HEK293T (cell line): Measurements from ENCODE around the gene AKR7A3.

Experiments
- ARNT ChIP-seq: fragments of 450-650 bp; IDR thresholded peaks from 2 replicates; pipeline ENCODE4 v1.6.1; 2017; ENCODE audit warnings: mild to moderate bottlenecking
- BHLHE40 ChIP-seq: fragments of 450-650 bp; IDR thresholded peaks from 2 replicates; pipeline ENCODE4 v1.6.1; 2016; ENCODE audit warnings: mild to moderate bottlenecking, moderate library complexity, borderline replicate concordance
- CTBP1 ChIP-seq: fragments of 450-650 bp; IDR thresholded peaks from 2 replicates; pipeline ENCODE4 v1.6.1; 2016; ENCODE audit warnings: borderline replicate concordance
- FOXA1 ChIP-seq: fragments of 450-650 bp; IDR thresholded peaks from 2 replicates; pipeline ENCODE4 v1.6.1; 2016; ENCODE audit warnings: mild to moderate bottlenecking
- FOXM1 ChIP-seq: fragments of 450-650 bp; IDR thresholded peaks from 2 replicates; pipeline ENCODE4 v1.6.1; 2017; ENCODE audit warnings: mild to moderate bottlenecking, borderline replicate concordance
- HDGF ChIP-seq: fragments of 450-650 bp; IDR thresholded peaks from 2 replicates; pipeline ENCODE4 v1.6.1; 2017; ENCODE audit warnings: antibody characterized with exemption, borderline replicate concordance
- L3MBTL2 ChIP-seq: fragments of 450-650 bp; conservative IDR thresholded peaks from 2 replicates; pipeline ENCODE4 v1.6.1; 2016; ENCODE audit warnings: mild to moderate bottlenecking
- NFRKB ChIP-seq: fragments of 450-650 bp; IDR thresholded peaks from 2 replicates; pipeline ENCODE4 v1.6.1; 2016; ENCODE audit warnings: mild to moderate bottlenecking, moderate library complexity
- PKNOX1 ChIP-seq: fragments of 450-650 bp; IDR thresholded peaks from 2 replicates; pipeline ENCODE4 v1.6.1; 2016
- SP1 ChIP-seq: fragments of 450-650 bp; IDR thresholded peaks from 2 replicates; pipeline ENCODE4 v1.6.1; 2017
- SUZ12 ChIP-seq: fragments of 450-650 bp; IDR thresholded peaks from 2 replicates; pipeline ENCODE4 v1.6.1; 2016; ENCODE audit warnings: mild to moderate bottlenecking
- TARDBP ChIP-seq: fragments of 450-650 bp; IDR thresholded peaks from 2 replicates; pipeline ENCODE4 v1.6.1; 2016
- ZNF384 ChIP-seq: fragments of 450-650 bp; IDR thresholded peaks from 2 replicates; pipeline ENCODE4 v1.6.1; 2016

GRCh38 chr1:19325958-19326747 is 37.6 kb upstream of the AKR7A3 start:
- TF ChIP-seq SP1 (no peak), FOXA1 (no peak), HDGF (no peak), BHLHE40 (no peak), SUZ12 (no peak), L3MBTL2 (no peak), ARNT (no peak), CTBP1 (no peak), NFRKB (no peak), PKNOX1 (no peak), FOXM1 (no peak), TARDBP (no peak), ZNF384 (no peak)
